B cell (primary cell): ENCODE results near the gene MTIF2. TPM values are rescaled to one million over a fixed set of nuclear protein-coding genes. Genes with fewer than 3 reads are reported as not detected.

Source experiments
- ATAC-seq: fragments of 200-7000 bp; cut with Tn5 transposase; one replicate; pipeline ENCODE4 v1.10.0; 2021; ENCODE audit warnings: low read depth, mild to moderate bottlenecking, moderate number of reproducible peaks, moderate library complexity
- CTCF ChIA-PET: fragments of 350-600 bp; sonication (Branson Sonifier 250); formaldehyde crosslinking; loops from one replicate; lab custom pipeline; 2021; ENCODE audit warnings: antibody characterized with exemption, inconsistent platforms; lab: Charles Lee
- POLR2A ChIA-PET: fragments of 350-600 bp; sonication (Branson Sonifier 250); formaldehyde crosslinking; loops from one replicate; lab custom pipeline; 2021; ENCODE audit warnings: antibody characterized with exemption; lab: Charles Lee
- DNase-seq: peaks from one replicate; pipeline ENCODE4 v3.0.0; 2013
- H2AFZ ChIP-seq: 2 replicates; pipeline ENCODE4 v1.6.1; 2012; ENCODE audit warnings: mild to moderate bottlenecking, low read depth, low read length; ENCODE audit not compliant: insufficient read depth, poor library complexity, severe bottlenecking
- H3K27ac ChIP-seq, 2 donors: 1 replicate in 1 of 2; 2 replicates in 1 of 2; pipeline ENCODE4 v1.5.1; 2012 to 2013; ENCODE audit warnings: low read length in 2 of 2, mild to moderate bottlenecking in 2 of 2, moderate library complexity in 1 of 2
- H3K27me3 ChIP-seq, 4 experiments: fragments of 200-600 bp in 1 of 4; sonication (generic) in 1 of 4; replicated peaks in 1 of 4; 1 replicate in 2 of 4; 2 replicates in 2 of 4; pipeline versions ENCODE4 v1.6.1 to v1.7.0; 2013 to 2016; ENCODE audit warnings: low read length in 3 of 4, mild to moderate bottlenecking in 2 of 4, mixed read lengths in 1 of 4, moderate library complexity in 1 of 4; ENCODE audit not compliant: insufficient read depth in 4 of 4, control insufficient read depth in 3 of 4; ENCODE audit errors: control extremely low read depth in 1 of 4
- H3K36me3 ChIP-seq, 2 experiments: replicated peaks in 1 of 2; 1 replicate in 1 of 2; 2 replicates in 1 of 2; pipeline versions ENCODE4 v1.6.1 to v1.7.1; 2013; ENCODE audit warnings: low read length in 1 of 2; ENCODE audit not compliant: insufficient read depth in 2 of 2, control insufficient read depth in 1 of 2; ENCODE audit errors: control extremely low read depth in 1 of 2, extremely low read depth in 1 of 2
- H3K4me1 ChIP-seq, 2 donors: fragments of 200-600 bp in 1 of 2; sonication (generic) in 1 of 2; 1 replicate in 1 of 2; 2 replicates in 1 of 2; pipeline versions ENCODE4 v1.5.1 to v1.6.1; 2013 to 2017; ENCODE audit warnings: low read length in 2 of 2; ENCODE audit not compliant: control insufficient read depth in 2 of 2, insufficient read depth in 2 of 2
- H3K4me2 ChIP-seq: replicated peaks from 2 replicates; pipeline ENCODE3; 2012; ENCODE audit warnings: mild to moderate bottlenecking, low read depth, low read length; ENCODE audit not compliant: poor library complexity, severe bottlenecking
- H3K4me3 ChIP-seq, 5 experiments: fragments of 200-600 bp in 1 of 5; sonication (generic) in 1 of 5; 1 replicate in 3 of 5; 2 replicates in 2 of 5; pipeline versions ENCODE4 v1.5.1 to v1.7.0; 2011 to 2016; ENCODE audit warnings: low read length in 4 of 5, mild to moderate bottlenecking in 4 of 5, low read depth in 2 of 5, control low read depth in 1 of 5, moderate library complexity in 1 of 5; ENCODE audit not compliant: insufficient read depth in 1 of 5; ENCODE audit errors: control extremely low read depth in 1 of 5, extremely low read depth in 1 of 5
- H3K79me2 ChIP-seq: fragments of 200-600 bp; sonication (generic); one replicate; pipeline ENCODE4 v1.6.0; 2016; ENCODE audit warnings: low read length; ENCODE audit not compliant: control insufficient read depth, insufficient read depth
- H3K9ac ChIP-seq: fragments of 200-600 bp; sonication (generic); 2 replicates; pipeline ENCODE4 v1.6.1; 2017; ENCODE audit warnings: mild to moderate bottlenecking, low read length, moderate library complexity
- H3K9me3 ChIP-seq, 3 donors: one replicate each; pipeline versions ENCODE4 v1.6.1 to v1.7.1; 2013; ENCODE audit warnings: low read length in 2 of 3; ENCODE audit not compliant: control insufficient read depth in 2 of 3, insufficient read depth in 1 of 3; ENCODE audit errors: control extremely low read depth in 1 of 3
- H4K20me1 ChIP-seq: 2 replicates; pipeline ENCODE4 v1.6.0; 2012; ENCODE audit warnings: mild to moderate bottlenecking, low read length; ENCODE audit not compliant: insufficient read depth, control insufficient read depth, poor library complexity, severe bottlenecking
- H3K27ac Mint-ChIP-seq: one replicate; pipeline ENCODE4 v1.8.0; 2021; ENCODE audit warnings: mixed read lengths
- H3K27me3 Mint-ChIP-seq: one replicate; pipeline ENCODE4 v1.8.0; 2021; ENCODE audit warnings: mixed read lengths
- H3K4me1 Mint-ChIP-seq: one replicate; pipeline ENCODE4 v1.8.0; 2021; ENCODE audit warnings: mixed read lengths
- H3K4me3 Mint-ChIP-seq: one replicate; pipeline ENCODE4 v1.8.0; 2021; ENCODE audit warnings: mixed read lengths
- H3K9me3 Mint-ChIP-seq: one replicate; pipeline ENCODE4 v1.8.0; 2022; ENCODE audit warnings: mixed read lengths; ENCODE audit not compliant: insufficient read depth
- EZH2 ChIP-seq: IDR thresholded peaks from 2 replicates; pipeline ENCODE4 v1.6.1; 2012; ENCODE audit warnings: borderline replicate concordance, low read depth, mild to moderate bottlenecking, moderate library complexity, low read length; ENCODE audit not compliant: insufficient read depth, poor library complexity, severe bottlenecking
- WGBS: methylation state at CpG from one replicate; pipeline ENCODE4 v1.1.5; 2013; ENCODE audit warnings: missing lambda C conversion rate; ENCODE audit not compliant: insufficient coverage; 5-methylcytosine and 5-hydroxymethylcytosine counted together
- intact Hi-C: fragments of 100-400 bp; cut with micrococcal nuclease; formaldehyde crosslinking; loops from one replicate; pipeline ENCODE4 v1.10.0; 2022
- polyA plus RNA-seq: library from polyadenylated mRNA; depleted of rRNA; stranded (reverse); fragments of >200 nt; gene quantifications from 2 replicates; pipeline ENCODE4 v1.2.3, GENCODE V29; 2012
- total RNA-seq, 2 donors: library from RNA; stranded (reverse); fragments of 120-200 nt in 1 of 2; gene quantifications; 1 replicate in 1 of 2; 2 replicates in 1 of 2; pipeline versions ENCODE4 v1.2.3 to v1.2.4, GENCODE V29; 2013 to 2022
- TF ChIP-seq, protein P1 (sequence below): fragments of 200-600 bp; IDR thresholded peaks from one replicate; pipeline ENCODE4 v1.8.0; 2022; ENCODE audit warnings: antibody characterized with exemption, mild to moderate bottlenecking

The MTIF2 gene
- total and polyA plus RNA-seq, 2 donors (not counting 1 experiment from before 2014, with no cell fraction given): 12.9 to 36.7 TPM

DNA sequence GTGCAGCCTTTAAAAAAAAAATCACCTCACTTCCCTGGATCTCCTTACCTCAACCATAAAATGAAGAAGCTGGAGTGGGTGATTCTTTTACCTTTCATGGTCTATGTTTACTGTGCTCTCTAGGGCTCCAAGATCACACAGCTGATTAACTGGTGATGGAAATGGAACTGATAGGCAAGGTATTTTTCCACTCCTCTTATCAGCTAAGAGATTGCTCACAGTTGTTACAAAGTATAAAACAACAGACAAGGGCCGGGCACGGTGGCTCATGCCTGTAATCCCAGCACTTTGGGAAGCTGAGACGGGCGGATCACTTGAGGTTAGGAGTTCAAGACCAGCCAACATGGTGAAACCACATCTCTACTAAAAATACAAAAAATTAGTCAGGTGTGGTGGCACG lies 22.0 kb downstream of the MTIF2 start:
- Histone ChIP-seq H3K4me3 (no peak overlapping the region), H2AFZ (no peak overlapping the region), H3K36me3 (peaks cover 10 to 32% of the 10 kb centered on the region in 2 experiments), H3K27me3 (no peaks in the 10 kb centered on the region), H3K4me2 (no peak overlapping the region), H3K4me1 (no peaks in the 10 kb centered on the region), H3K79me2 (no peaks in the 10 kb centered on the region), H3K9me3 (no peaks in the 10 kb centered on the region), H4K20me1 (no peaks in the 10 kb centered on the region), H3K27ac (no peak overlapping the region), H3K9ac (no peak overlapping the region)
- DNase-seq (no peak), ATAC-seq (no peak)
- POLR2A ChIA-PET: no interaction called here
- no peak overlapping the region for H3K4me3 Mint-ChIP-seq
- no peaks in the 10 kb centered on the region for H3K9me3 Mint-ChIP-seq
- H3K27ac Mint-ChIP-seq: no peak overlapping the region
- CTCF ChIA-PET: no interaction called here
- no peaks in the 10 kb centered on the region for H3K4me1 Mint-ChIP-seq
- intact Hi-C loops: no loop called here
- no peaks in the 10 kb centered on the region for H3K27me3 Mint-ChIP-seq
- TF ChIP-seq EZH2: no peak
- TF ChIP-seq, protein P1, sequence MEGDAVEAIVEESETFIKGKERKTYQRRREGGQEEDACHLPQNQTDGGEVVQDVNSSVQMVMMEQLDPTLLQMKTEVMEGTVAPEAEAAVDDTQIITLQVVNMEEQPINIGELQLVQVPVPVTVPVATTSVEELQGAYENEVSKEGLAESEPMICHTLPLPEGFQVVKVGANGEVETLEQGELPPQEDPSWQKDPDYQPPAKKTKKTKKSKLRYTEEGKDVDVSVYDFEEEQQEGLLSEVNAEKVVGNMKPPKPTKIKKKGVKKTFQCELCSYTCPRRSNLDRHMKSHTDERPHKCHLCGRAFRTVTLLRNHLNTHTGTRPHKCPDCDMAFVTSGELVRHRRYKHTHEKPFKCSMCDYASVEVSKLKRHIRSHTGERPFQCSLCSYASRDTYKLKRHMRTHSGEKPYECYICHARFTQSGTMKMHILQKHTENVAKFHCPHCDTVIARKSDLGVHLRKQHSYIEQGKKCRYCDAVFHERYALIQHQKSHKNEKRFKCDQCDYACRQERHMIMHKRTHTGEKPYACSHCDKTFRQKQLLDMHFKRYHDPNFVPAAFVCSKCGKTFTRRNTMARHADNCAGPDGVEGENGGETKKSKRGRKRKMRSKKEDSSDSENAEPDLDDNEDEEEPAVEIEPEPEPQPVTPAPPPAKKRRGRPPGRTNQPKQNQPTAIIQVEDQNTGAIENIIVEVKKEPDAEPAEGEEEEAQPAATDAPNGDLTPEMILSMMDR: no peak
- 80% methylated on average over 1 of the region's 5 CpGs for WGBS

DNA sequence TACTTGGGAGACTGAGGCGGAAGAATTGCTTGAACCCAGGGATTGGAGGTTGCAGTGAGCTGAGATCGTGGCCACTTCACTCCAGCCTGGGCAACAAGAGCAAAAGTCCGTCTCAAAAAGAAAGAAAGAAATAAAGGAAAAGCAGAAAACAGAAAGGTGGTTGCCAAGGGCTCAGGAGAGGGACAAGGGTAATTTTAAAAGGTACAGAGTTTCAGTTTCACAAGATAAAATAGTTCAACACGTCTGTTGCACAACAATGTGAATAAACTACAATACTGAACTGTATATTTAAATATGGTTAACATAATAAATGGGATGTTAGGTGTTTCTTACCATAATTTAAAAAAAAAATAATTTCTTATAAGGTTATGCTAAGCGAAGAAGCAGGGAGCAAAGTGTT lies 23.6 kb downstream of the MTIF2 start:
- H3K4me1 Mint-ChIP-seq: no peaks in the 10 kb centered on the region
- WGBS: 100% methylated on average over 3 of the region's 5 CpGs

More for the DNA sequence above, 23.6 kb downstream of the MTIF2 start:
- no peak overlapping the region for H3K4me3 Mint-ChIP-seq
- DNase-seq (no peak), ATAC-seq (no peak)
- Histone ChIP-seq H3K79me2 (no peaks in the 10 kb centered on the region), H3K4me2 (no peak overlapping the region), H2AFZ (no peak overlapping the region), H3K27me3 (no peaks in the 10 kb centered on the region), H3K4me1 (no peaks in the 10 kb centered on the region), H3K36me3 (peaks cover 9 to 35% of the 10 kb centered on the region in 2 experiments), H4K20me1 (no peaks in the 10 kb centered on the region), H3K9me3 (no peaks in the 10 kb centered on the region), H3K9ac (no peak overlapping the region), H3K4me3 (no peak overlapping the region), H3K27ac (no peak overlapping the region)
- intact Hi-C loops: no loop called here
- H3K27me3 Mint-ChIP-seq: no peaks in the 10 kb centered on the region
- no peak for TF ChIP-seq EZH2
- TF ChIP-seq, protein P1: no peak
- H3K9me3 Mint-ChIP-seq: no peaks in the 10 kb centered on the region
- no peak overlapping the region for H3K27ac Mint-ChIP-seq
- ChIA-PET POLR2A (no interaction called here), CTCF (interaction anchor here (0.7 kb wide), 1 partner anchor 8 kb away, joined by 3 read pairs; no protein-coding TSS in a partner anchor)
